Pancreas (tissue), 10 donors: ENCODE data around the gene ZC2HC1C. TPM values are rescaled to one million over a fixed set of nuclear protein-coding genes. Genes with fewer than 3 reads are reported as not detected.

Source experiments
- ATAC-seq, 4 donors: fragments of 200-7000 bp; cut with Tn5 transposase; one replicate each; pipeline versions ENCODE4 v1.8.0 to v1.9.1; 2020; ENCODE audit warnings: mild to moderate bottlenecking in 4 of 4, moderate library complexity in 4 of 4
- DNase-seq, 6 donors: peaks; one replicate each; pipeline ENCODE4 v3.0.0-alpha.2; 2020
- FAIRE-seq: peaks from 2 replicates; lab custom pipeline; 2012; peaks lifted over from hg19 to GRCh38; lab: Jason Lieb, UNC
- H3K27ac ChIP-seq, 4 donors: fragments of 200-600 bp; sonication (generic); 1 replicate in 3 of 4; 2 replicates in 1 of 4; pipeline versions ENCODE4 v1.5.0 to v1.8.0; 2020
- H3K27me3 ChIP-seq, 4 donors: fragments of 200-600 bp; one replicate each; pipeline ENCODE4 v1.8.0; 2021
- H3K36me3 ChIP-seq, 3 donors: fragments of 200-600 bp; sonication (generic) in 1 of 3; one replicate each; pipeline versions ENCODE4 v1.5.0 to v1.8.0; 2020 to 2021
- H3K4me1 ChIP-seq, 3 donors: fragments of 200-600 bp; one replicate each; pipeline ENCODE4 v1.8.0; 2021
- H3K4me3 ChIP-seq, 4 donors: fragments of 200-600 bp; sonication (generic) in 2 of 4; one replicate each; pipeline versions ENCODE4 v1.5.0 to v1.8.0; 2020 to 2021
- H3K9me3 ChIP-seq, 4 donors: fragments of 200-600 bp; one replicate each; pipeline ENCODE4 v1.8.0; 2021
- CTCF ChIP-seq, 4 donors: fragments of 200-600 bp; sonication (generic) in 3 of 4; IDR thresholded peaks; one replicate each; pipeline versions ENCODE4 v1.5.0 to v1.8.0; 2021; ENCODE audit warnings: antibody characterized with exemption in 4 of 4
- WGBS, 2 donors: extraction: QIAGEN DNeasy Blood & Tissue Kit; methylation state at CpG; one replicate each; pipeline ENCODE4 v1.1.7; 2013; 5-methylcytosine and 5-hydroxymethylcytosine counted together
- intact Hi-C, 3 donors: fragments of 100-400 bp; cut with DNase I; formaldehyde crosslinking; loops; one replicate each; pipeline versions ENCODE4 v1.11.1 to v1.14.2; 2022
- polyA plus RNA-seq, 2 donors: library from polyadenylated mRNA; stranded (reverse); fragments of 200-250 nt; gene quantifications; one replicate each; pipeline ENCODE4 v1.2.3, GENCODE V29; 2013
- total RNA-seq, 6 donors: library from RNA; stranded (reverse); fragmentation: NEBNext Ultra II Directional in 4 of 6; extraction: Animal tissue kit (Norgen Biotek cat#: 25700) in 4 of 6; gene quantifications; one replicate each; pipeline versions ENCODE4 v1.2.1 to v1.2.4, GENCODE V29; 2021 to 2023
- donor health status: healthy with polysubstance abuse.
- donor health status: DM: no; HTN: no; CAD: no; lungs with moderate emphysema.
- donor health status: DM: no; HTN: no; CAD: no.
- donor health status: control.
- donor health status: control.
- donor health status: Bipolar disorder and iron deficiency.
- donor health status: DM: yes; HTN: yes; CAD: no.
- donor health status: DM: no; HTN: no; CAD: no.
- donor health status: DM: no; HTN: no; CAD: no.
- donor health status: DM: yes; HTN: yes; CAD: no.

ZC2HC1C gene
- total and polyA plus RNA-seq, 8 donors = 2.6 to 12.1 (median 4.8) TPM

GRCh38 chr14:75128596-75128990, 59.2 kb downstream of the ZC2HC1C start:
- TF ChIP-seq CTCF (IDR thresholded peaks at IDR 0.05) = no peak
- Histone ChIP-seq H3K27me3 (no peaks in the 10 kb centered on the region), H3K36me3 (peaks cover 0 to 5% (median 0%) of the 10 kb centered on the region in 3 donors), H3K4me3 (no peak overlapping the region), H3K4me1 (peaks cover 7 to 29% (median 12%) of the 10 kb centered on the region in 3 donors), H3K9me3 (no peaks in the 10 kb centered on the region), H3K27ac (no peak overlapping the region)
- intact Hi-C loops = no loop called here
- no peak for ATAC-seq
- 83 to 85% methylated on average over 5 of the region's 5 CpGs for WGBS, 2 donors
- no peak for FAIRE-seq
- no peak for DNase-seq

Other genes starting within 250 kb of the ZC2HC1C start
- not detected for gene PROX2, start 193.5 kb upstream of the ZC2HC1C start, total RNA-seq
- not detected for gene PROX2, start 193.5 kb upstream of the ZC2HC1C start, polyA plus RNA-seq
- gene DLST, start 187.7 kb upstream of the ZC2HC1C start, total RNA-seq = 10 to 100 TPM; 33.5 to 46.0 (median 39.3) TPM
- 10 to 100 TPM; 22.8 to 40.4 TPM for gene DLST, start 187.7 kb upstream of the ZC2HC1C start, polyA plus RNA-seq
- gene RPS6KL1, start 146.4 kb upstream of the ZC2HC1C start, total RNA-seq = 1 to 10 TPM; 4.0 to 7.7 (median 6.5) TPM
- 10 to 100 TPM; 14.6 to 23.8 TPM for gene RPS6KL1, start 146.4 kb upstream of the ZC2HC1C start, polyA plus RNA-seq
- 1 to 10 TPM in 4 of 6 donors, under 1 TPM in 2; 0.73 to 4.7 (median 1.8) TPM for gene PGF, start 114.0 kb upstream of the ZC2HC1C start, total RNA-seq
- gene PGF, start 114.0 kb upstream of the ZC2HC1C start, polyA plus RNA-seq = 1 to 10 TPM; 1.5 to 1.8 TPM
- 10 to 100 TPM; 11.2 to 22.1 (median 16.6) TPM for gene EIF2B2, start 66.7 kb upstream of the ZC2HC1C start, total RNA-seq
- 10 to 100 TPM; 12.4 to 19.0 TPM for gene EIF2B2, start 66.7 kb upstream of the ZC2HC1C start, polyA plus RNA-seq
- 10 to 100 TPM in 5 of 6 donors, 1 to 10 TPM in 1; 9.4 to 23.5 (median 12.0) TPM for gene MLH3, start 18.2 kb upstream of the ZC2HC1C start, total RNA-seq
- 10 to 100 TPM; 14.7 to 20.8 TPM for gene MLH3, start 18.2 kb upstream of the ZC2HC1C start, polyA plus RNA-seq
- gene ACYP1, start 5.6 kb upstream of the ZC2HC1C start, total RNA-seq = 1 to 10 TPM; 2.9 to 9.1 (median 5.0) TPM
- 10 to 100 TPM; 11.7 to 17.4 TPM for gene ACYP1, start 5.6 kb upstream of the ZC2HC1C start, polyA plus RNA-seq
- 10 to 100 TPM; 23.2 to 54.8 (median 27.2) TPM for gene NEK9, start 57.4 kb downstream of the ZC2HC1C start, total RNA-seq
- 10 to 100 TPM; 22.7 to 30.3 TPM for gene NEK9, start 57.4 kb downstream of the ZC2HC1C start, polyA plus RNA-seq
- 100 to 1,000 TPM; 230 to 377 (median 326) TPM for gene TMED10, start 107.0 kb downstream of the ZC2HC1C start, total RNA-seq
- 100 to 1,000 TPM in 1 of 2 donors, 10 to 100 TPM in 1; 56.0 to 122 TPM for gene TMED10, start 107.0 kb downstream of the ZC2HC1C start, polyA plus RNA-seq
- gene FOS, start 209.2 kb downstream of the ZC2HC1C start, total RNA-seq = 100 to 1,000 TPM in 2 of 6 donors, 10 to 100 TPM in 4; 56.4 to 209 (median 81.4) TPM
- 100 to 1,000 TPM; 103 to 303 TPM for gene FOS, start 209.2 kb downstream of the ZC2HC1C start, polyA plus RNA-seq